HepG2 (cell line): ENCODE results near the gene MACROD2. TPM values are rescaled to one million over a fixed set of nuclear protein-coding genes. Genes with fewer than 3 reads are reported as not detected.

Experiments used
- ATAC-seq: fragments of 200-7000 bp; cut with Tn5 transposase; 3 replicates; pipeline ENCODE4 v1.9.1; 2020; ENCODE audit warnings: mild to moderate bottlenecking, moderate library complexity
- BruUV-seq: library from RNA; stranded (reverse); fragments of 400-500 nt; replicated peaks from 2 replicates; lab custom pipeline; 2021; lab: Mats Ljungman, UMichigan
- CTCF ChIA-PET: fragments of 300-600 bp; formaldehyde crosslinking; extraction: SDS; loops from one replicate; lab custom pipeline; 2021; ENCODE audit warnings: low total read pairs, inconsistent platforms, low intra/inter-chr PET ratio; lab: Yijun Ruan, JAX
- POLR2A ChIA-PET: fragments of 350-600 bp; sonication (Branson Sonifier 250); formaldehyde crosslinking; loops from one replicate; lab custom pipeline; 2020; ENCODE audit warnings: antibody characterized with exemption, inconsistent platforms; lab: Yijun Ruan, JAX
- DNase-seq: peaks from one replicate; pipeline ENCODE4 v3.0.0-alpha.2; 2015; ENCODE audit warnings: low spot score
- FAIRE-seq: peaks from 3 replicates; lab custom pipeline; 2011; peaks lifted over from hg19 to GRCh38; lab: Jason Lieb, UNC
- H2AFZ ChIP-seq: one replicate; pipeline ENCODE4 v1.6.1; 2011; ENCODE audit warnings: low read length, inconsistent platforms
- H3K27ac ChIP-seq: fragments of 300-600 bp; 3 replicates; pipeline ENCODE4 v1.8.0; 2011; ENCODE audit warnings: mixed run types, mild to moderate bottlenecking, mixed read lengths, low read length, inconsistent platforms; ENCODE audit not compliant: insufficient read depth; ENCODE audit errors: extremely low read length
- H3K27me3 ChIP-seq, 2 experiments: fragments of 200-600 bp in 1 of 2; 2 replicates in 1 of 2; 3 replicates in 1 of 2; pipeline versions ENCODE4 v1.6.0 to v1.8.0; 2011; ENCODE audit warnings: low read length in 2 of 2, mild to moderate bottlenecking in 2 of 2, moderate library complexity in 2 of 2, inconsistent platforms in 1 of 2; ENCODE audit not compliant: insufficient read depth in 2 of 2, control insufficient read depth in 1 of 2
- H3K36me3 ChIP-seq, 2 experiments: fragments of 200-600 bp in 1 of 2; replicated peaks in 1 of 2; 2 replicates in 1 of 2; 3 replicates in 1 of 2; pipeline versions ENCODE4 v1.5.1 to v1.8.0; 2011; ENCODE audit warnings: low read length in 2 of 2, inconsistent platforms in 1 of 2; ENCODE audit not compliant: insufficient read depth in 2 of 2, control insufficient read depth in 1 of 2
- H3K4me1 ChIP-seq: 2 replicates; pipeline ENCODE4 v1.5.1; 2012; ENCODE audit warnings: low read length, inconsistent platforms; ENCODE audit not compliant: insufficient read depth
- H3K4me2 ChIP-seq: 2 replicates; pipeline ENCODE4 v1.6.0; 2011; ENCODE audit warnings: low read depth, low read length, inconsistent platforms
- H3K4me3 ChIP-seq, 3 experiments: fragments of 200-600 bp in 1 of 3; sonication (generic), shearing (Covaris generic) in 1 of 3; replicated peaks in 1 of 3; 2 replicates each; pipeline ENCODE4 v1.5.1; 2011 to 2016; ENCODE audit warnings: low read length in 3 of 3, inconsistent platforms in 2 of 3, low read depth in 2 of 3, mild to moderate bottlenecking in 2 of 3, control low read depth in 1 of 3, mixed read lengths in 1 of 3; ENCODE audit not compliant: insufficient read depth in 1 of 3
- H3K79me2 ChIP-seq: one replicate; pipeline ENCODE4 v1.6.1; 2011; ENCODE audit warnings: low read length, inconsistent platforms; ENCODE audit not compliant: insufficient read depth
- H3K9ac ChIP-seq: 2 replicates; pipeline ENCODE4 v1.6.0; 2011; ENCODE audit warnings: mild to moderate bottlenecking, low read depth, low read length, inconsistent platforms; ENCODE audit not compliant: insufficient read depth
- H3K9me3 ChIP-seq: 2 replicates; pipeline ENCODE4 v1.5.1; 2012; ENCODE audit warnings: mild to moderate bottlenecking, low read length
- H4K20me1 ChIP-seq: 2 replicates; pipeline ENCODE4 v1.6.0; 2011; ENCODE audit warnings: inconsistent platforms, mild to moderate bottlenecking, low read length, moderate library complexity; ENCODE audit not compliant: insufficient read depth
- AGO1 ChIP-seq: fragments of 200-400 bp; formaldehyde crosslinking; IDR thresholded peaks from 2 replicates; pipeline ENCODE4 v1.6.1; 2017; ENCODE audit warnings: mild to moderate bottlenecking, low read depth, low read length, moderate library complexity; ENCODE audit not compliant: poor library complexity, severe bottlenecking
- ARNTL ChIP-seq: sonication (generic); formaldehyde crosslinking; IDR thresholded peaks from 2 replicates; pipeline ENCODE4 v1.4.0; 2020; ENCODE audit warnings: mild to moderate bottlenecking, missing genetic modification reagents
- E2F5 ChIP-seq: sonication (generic); formaldehyde crosslinking; conservative IDR thresholded peaks from 2 replicates; pipeline ENCODE4 v1.4.0; 2020; ENCODE audit warnings: missing genetic modification reagents
- JARID2 ChIP-seq: sonication (generic); formaldehyde crosslinking; IDR thresholded peaks from 2 replicates; pipeline ENCODE4 v1.8.1; 2023; ENCODE audit warnings: missing genetic modification reagents, inconsistent platforms; ENCODE audit not compliant: insufficient replicate concordance
- RORA ChIP-seq: sonication (generic); formaldehyde crosslinking; IDR thresholded peaks from 2 replicates; pipeline ENCODE4 v1.5.0; 2020; ENCODE audit warnings: mild to moderate bottlenecking, missing genetic modification reagents, moderate library complexity
- SPEN ChIP-seq: sonication (generic); formaldehyde crosslinking; IDR thresholded peaks from 2 replicates; pipeline ENCODE4 v1.5.1; 2020; ENCODE audit warnings: low read depth, mild to moderate bottlenecking, missing genetic modification reagents
- ZNF24 ChIP-seq: fragments of 450-650 bp; IDR thresholded peaks from 2 replicates; pipeline ENCODE4 v1.6.1; 2017; ENCODE audit warnings: antibody characterized with exemption, mild to moderate bottlenecking
- ZNF468 ChIP-seq: sonication (generic); formaldehyde crosslinking; IDR thresholded peaks from 2 replicates; pipeline ENCODE4 v1.8.0; 2022; ENCODE audit warnings: mild to moderate bottlenecking, moderate library complexity, missing genetic modification reagents
- ZNF552 ChIP-seq: sonication (generic); formaldehyde crosslinking; IDR thresholded peaks from 2 replicates; pipeline ENCODE4 v1.9.0; 2022; ENCODE audit warnings: missing genetic modification reagents, mild to moderate bottlenecking, borderline replicate concordance
- ZNF660 ChIP-seq: sonication (generic); formaldehyde crosslinking; IDR thresholded peaks from 2 replicates; pipeline ENCODE4 v1.5.1; 2020; ENCODE audit warnings: mild to moderate bottlenecking, low read depth, missing genetic modification reagents, borderline replicate concordance
- ZNF720 ChIP-seq: sonication (generic); formaldehyde crosslinking; IDR thresholded peaks from 2 replicates; pipeline ENCODE4 v1.4.0; 2020; ENCODE audit warnings: missing genetic modification reagents
- ZNF773 ChIP-seq: sonication (generic); formaldehyde crosslinking; IDR thresholded peaks from 2 replicates; pipeline ENCODE4 v1.4.0; 2020; ENCODE audit warnings: missing genetic modification reagents, borderline replicate concordance
- WGBS: methylation state at CpG from one replicate; pipeline ENCODE4 v1.1.6; 2017; ENCODE audit warnings: low lambda C conversion rate; 5-methylcytosine and 5-hydroxymethylcytosine counted together
- in situ Hi-C: cut with HindIII; loops from 2 replicates; pipeline ENCODE4 v1.10.0; 2017; ENCODE audit warnings: low pct_unique_long_range_greater_than_20kb; ENCODE audit not compliant: extremely low pct_ligation_motif_present
- intact Hi-C: fragments of 100-400 bp; cut with micrococcal nuclease; formaldehyde crosslinking; loops from one replicate; pipeline ENCODE4 v1.10.0; 2022; ENCODE audit not compliant: unreplicated experiment
- polyA plus RNA-seq, 8 experiments: library from polyadenylated mRNA; depleted of rRNA in 3 of 8; stranded (reverse) in 7 of 8; unstranded in 1 of 8; fragments of >200 nt; fragmentation: Illumina TruSeq in 4 of 8; extraction: Trizol in 4 of 8; gene quantifications; 2 replicates each; pipeline versions ENCODE4 v1.2.1 to v1.2.3, GENCODE V29; 2011 to 2016; ENCODE audit warnings: low read depth in 4 of 8, missing spikeins in 1 of 8, mixed read lengths in 1 of 8; ENCODE audit not compliant: insufficient read depth in 1 of 8
- total RNA-seq, 5 experiments: library from RNA; depleted of rRNA; stranded (reverse); fragments of >200 nt; fragmentation: Illumina TruSeq; extraction: Trizol; gene quantifications; 2 replicates each; pipeline ENCODE4 v1.2.3, GENCODE V29; 2016; ENCODE audit warnings: low read depth in 1 of 5
- TF ChIP-seq, protein P1 (sequence below): sonication (generic); formaldehyde crosslinking; IDR thresholded peaks from 2 replicates; pipeline ENCODE4 v1.4.0; 2020; ENCODE audit warnings: mild to moderate bottlenecking, missing genetic modification reagents
- TF ChIP-seq, protein P2 (sequence below): sonication (generic); formaldehyde crosslinking; IDR thresholded peaks from 2 replicates; pipeline ENCODE4 v1.4.0; 2020; ENCODE audit warnings: low read depth, missing genetic modification reagents
- TF ChIP-seq, protein P3 (sequence below): sonication (generic); formaldehyde crosslinking; conservative IDR thresholded peaks from 2 replicates; pipeline ENCODE4 v1.5.0; 2020; ENCODE audit warnings: missing genetic modification reagents

Gene MACROD2
- total and polyA plus RNA-seq, 2 of the 13 experiments (the other 11 are each of a cell fraction or from before 2014, with no cell fraction given) = 0.13 to 0.51 TPM

DNA sequence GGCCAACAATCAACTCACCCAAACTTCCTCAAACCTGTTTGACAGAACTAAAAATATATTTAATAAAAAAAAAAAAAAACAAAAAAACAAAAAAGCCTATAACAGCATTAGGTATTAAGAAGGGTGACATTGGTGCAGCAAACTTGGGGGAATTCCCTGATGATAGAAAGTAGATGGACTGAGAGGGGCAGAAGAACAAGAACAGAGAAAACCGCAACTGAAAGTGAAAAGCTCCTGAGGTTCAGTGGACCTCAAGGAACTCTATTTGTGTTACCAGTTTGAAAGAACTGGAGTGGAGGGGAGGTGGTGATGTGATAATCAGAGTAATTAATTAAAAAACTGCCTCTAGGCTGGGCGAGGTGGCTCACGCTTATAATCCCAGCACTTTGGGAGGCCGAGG, 53.8 kb downstream of the MACROD2 start:
- no peak overlapping the region for H2AFZ ChIP-seq
- no peaks in the 10 kb centered on the region for H3K79me2 ChIP-seq
- no peaks in the 10 kb centered on the region for H4K20me1 ChIP-seq
- in situ Hi-C loops (no loop called here), intact Hi-C loops (no loop called here)
- H3K36me3 ChIP-seq = no peaks in the 10 kb centered on the region
- CTCF ChIA-PET = no interaction called here
- no peak overlapping the region for H3K4me3 ChIP-seq
- FAIRE-seq (no peak), DNase-seq (no peak), ATAC-seq (no peak)
- no peak overlapping the region for H3K9ac ChIP-seq
- WGBS = 51% methylated on average over 4 of the region's 4 CpGs
- H3K4me1 ChIP-seq = no peaks in the 10 kb centered on the region
- no TSS peak for BruUV-seq
- H3K27me3 ChIP-seq = no peaks in the 10 kb centered on the region
- no peak overlapping the region for H3K4me2 ChIP-seq
- no peak overlapping the region for H3K27ac ChIP-seq
- H3K9me3 ChIP-seq = no peaks in the 10 kb centered on the region
- POLR2A ChIA-PET = no interaction called here
- TF ChIP-seq, protein P1, sequence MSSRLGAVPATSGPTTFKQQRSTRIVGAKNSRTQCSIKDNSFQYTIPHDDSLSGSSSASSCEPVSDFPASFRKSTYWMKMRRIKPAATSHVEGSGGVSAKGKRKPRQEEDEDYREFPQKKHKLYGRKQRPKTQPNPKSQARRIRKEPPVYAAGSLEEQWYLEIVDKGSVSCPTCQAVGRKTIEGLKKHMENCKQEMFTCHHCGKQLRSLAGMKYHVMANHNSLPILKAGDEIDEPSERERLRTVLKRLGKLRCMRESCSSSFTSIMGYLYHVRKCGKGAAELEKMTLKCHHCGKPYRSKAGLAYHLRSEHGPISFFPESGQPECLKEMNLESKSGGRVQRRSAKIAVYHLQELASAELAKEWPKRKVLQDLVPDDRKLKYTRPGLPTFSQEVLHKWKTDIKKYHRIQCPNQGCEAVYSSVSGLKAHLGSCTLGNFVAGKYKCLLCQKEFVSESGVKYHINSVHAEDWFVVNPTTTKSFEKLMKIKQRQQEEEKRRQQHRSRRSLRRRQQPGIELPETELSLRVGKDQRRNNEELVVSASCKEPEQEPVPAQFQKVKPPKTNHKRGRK (CRISPR knock-in tag) = no peak
- no peak for TF ChIP-seq ZNF660 (CRISPR knock-in tag)
- no peak for TF ChIP-seq ZNF720
- no peak for TF ChIP-seq ZNF773 (CRISPR knock-in tag)
- TF ChIP-seq, protein P2, sequence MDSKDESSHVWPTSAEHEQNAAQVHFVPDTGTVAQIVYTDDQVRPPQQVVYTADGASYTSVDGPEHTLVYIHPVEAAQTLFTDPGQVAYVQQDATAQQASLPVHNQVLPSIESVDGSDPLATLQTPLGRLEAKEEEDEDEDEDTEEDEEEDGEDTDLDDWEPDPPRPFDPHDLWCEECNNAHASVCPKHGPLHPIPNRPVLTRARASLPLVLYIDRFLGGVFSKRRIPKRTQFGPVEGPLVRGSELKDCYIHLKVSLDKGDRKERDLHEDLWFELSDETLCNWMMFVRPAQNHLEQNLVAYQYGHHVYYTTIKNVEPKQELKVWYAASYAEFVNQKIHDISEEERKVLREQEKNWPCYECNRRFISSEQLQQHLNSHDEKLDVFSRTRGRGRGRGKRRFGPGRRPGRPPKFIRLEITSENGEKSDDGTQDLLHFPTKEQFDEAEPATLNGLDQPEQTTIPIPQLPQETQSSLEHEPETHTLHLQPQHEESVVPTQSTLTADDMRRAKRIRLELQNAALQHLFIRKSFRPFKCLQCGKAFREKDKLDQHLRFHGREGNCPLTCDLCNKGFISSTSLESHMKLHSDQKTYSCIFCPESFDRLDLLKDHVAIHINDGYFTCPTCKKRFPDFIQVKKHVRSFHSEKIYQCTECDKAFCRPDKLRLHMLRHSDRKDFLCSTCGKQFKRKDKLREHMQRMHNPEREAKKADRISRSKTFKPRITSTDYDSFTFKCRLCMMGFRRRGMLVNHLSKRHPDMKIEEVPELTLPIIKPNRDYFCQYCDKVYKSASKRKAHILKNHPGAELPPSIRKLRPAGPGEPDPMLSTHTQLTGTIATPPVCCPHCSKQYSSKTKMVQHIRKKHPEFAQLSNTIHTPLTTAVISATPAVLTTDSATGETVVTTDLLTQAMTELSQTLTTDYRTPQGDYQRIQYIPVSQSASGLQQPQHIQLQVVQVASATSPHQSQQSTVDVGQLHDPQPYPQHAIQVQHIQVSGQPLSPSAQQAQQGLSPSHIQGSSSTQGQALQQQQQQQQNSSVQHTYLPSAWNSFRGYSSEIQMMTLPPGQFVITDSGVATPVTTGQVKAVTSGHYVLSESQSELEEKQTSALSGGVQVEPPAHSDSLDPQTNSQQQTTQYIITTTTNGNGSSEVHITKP (CRISPR knock-in tag) = no peak
- TF ChIP-seq RORA = no peak
- TF ChIP-seq SPEN (CRISPR knock-in tag) = no peak
- no peak for TF ChIP-seq ZNF552 (CRISPR knock-in tag)
- TF ChIP-seq AGO1 = no peak
- no peak for TF ChIP-seq ARNTL (CRISPR knock-in tag)
- TF ChIP-seq JARID2 = no peak
- TF ChIP-seq ZNF468 (CRISPR knock-in tag) = no peak
- no peak for TF ChIP-seq E2F5 (CRISPR knock-in tag)
- TF ChIP-seq, protein P3, sequence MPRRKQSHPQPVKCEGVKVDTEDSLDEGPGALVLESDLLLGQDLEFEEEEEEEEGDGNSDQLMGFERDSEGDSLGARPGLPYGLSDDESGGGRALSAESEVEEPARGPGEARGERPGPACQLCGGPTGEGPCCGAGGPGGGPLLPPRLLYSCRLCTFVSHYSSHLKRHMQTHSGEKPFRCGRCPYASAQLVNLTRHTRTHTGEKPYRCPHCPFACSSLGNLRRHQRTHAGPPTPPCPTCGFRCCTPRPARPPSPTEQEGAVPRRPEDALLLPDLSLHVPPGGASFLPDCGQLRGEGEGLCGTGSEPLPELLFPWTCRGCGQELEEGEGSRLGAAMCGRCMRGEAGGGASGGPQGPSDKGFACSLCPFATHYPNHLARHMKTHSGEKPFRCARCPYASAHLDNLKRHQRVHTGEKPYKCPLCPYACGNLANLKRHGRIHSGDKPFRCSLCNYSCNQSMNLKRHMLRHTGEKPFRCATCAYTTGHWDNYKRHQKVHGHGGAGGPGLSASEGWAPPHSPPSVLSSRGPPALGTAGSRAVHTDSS (CRISPR knock-in tag) = no peak
- no peak for TF ChIP-seq ZNF24
